Loucy (cell line): ENCODE measurements around the gene CREB3L2.

Experiments used
- H2AFZ ChIP-seq: fragments of 200-600 bp; sonication (generic); 2 replicates; pipeline ENCODE4 v1.6.0; 2016; ENCODE audit warnings: antibody characterized with exemption, mild to moderate bottlenecking, low read length, moderate library complexity
- H3F3A ChIP-seq: fragments of 200-600 bp; 2 replicates; pipeline ENCODE4 v1.6.0; 2016; ENCODE audit warnings: antibody characterized with exemption, low read depth, mild to moderate bottlenecking
- H3K27me3 ChIP-seq: fragments of 200-600 bp; sonication (generic); 2 replicates; pipeline ENCODE4 v1.6.1; 2014; ENCODE audit warnings: low read length, mild to moderate bottlenecking; ENCODE audit not compliant: insufficient read depth, poor library complexity, severe bottlenecking
- H3K36me3 ChIP-seq: fragments of 200-600 bp; sonication (generic); 2 replicates; pipeline ENCODE4 v1.6.1; 2016; ENCODE audit warnings: low read length; ENCODE audit not compliant: insufficient read depth
- H3K4me1 ChIP-seq: fragments of 200-600 bp; sonication (generic); 2 replicates; pipeline ENCODE4 v1.5.1; 2014; ENCODE audit warnings: low read length, mild to moderate bottlenecking; ENCODE audit not compliant: insufficient read depth, poor library complexity, severe bottlenecking
- H3K4me2 ChIP-seq: fragments of 200-600 bp; sonication (generic); 2 replicates; pipeline ENCODE4 v1.6.0; 2014; ENCODE audit warnings: antibody characterized with exemption, low read length, low read depth, mild to moderate bottlenecking; ENCODE audit not compliant: poor library complexity, severe bottlenecking
- H3K4me3 ChIP-seq: fragments of 200-600 bp; sonication (generic); 2 replicates; pipeline ENCODE4 v1.5.1; 2014; ENCODE audit warnings: low read length, mild to moderate bottlenecking, mixed read lengths; ENCODE audit not compliant: poor library complexity, severe bottlenecking
- H3K79me2 ChIP-seq: fragments of 200-600 bp; sonication (generic); 2 replicates; pipeline ENCODE4 v1.6.1; 2014; ENCODE audit warnings: low read length; ENCODE audit not compliant: insufficient read depth
- H3K9ac ChIP-seq: fragments of 200-600 bp; sonication (generic); 2 replicates; pipeline ENCODE4 v1.6.0; 2014; ENCODE audit warnings: mild to moderate bottlenecking, low read depth, low read length, moderate library complexity; ENCODE audit not compliant: poor library complexity, severe bottlenecking
- H3K9me2 ChIP-seq: fragments of 200-600 bp; sonication (generic); replicated peaks from 2 replicates; pipeline ENCODE4 v1.6.1; 2016; ENCODE audit warnings: low read depth, low read length, mixed read lengths
- H3K9me3 ChIP-seq: fragments of 200-600 bp; sonication (generic); 2 replicates; pipeline ENCODE4 v1.6.1; 2014; ENCODE audit warnings: mild to moderate bottlenecking, antibody characterized with exemption, low read length, low read depth; ENCODE audit not compliant: insufficient read depth
- H4K20me1 ChIP-seq: fragments of 200-600 bp; sonication (generic); 2 replicates; pipeline ENCODE4 v1.6.0; 2014; ENCODE audit warnings: antibody characterized with exemption, low read length, mild to moderate bottlenecking; ENCODE audit not compliant: insufficient read depth, poor library complexity, severe bottlenecking
- EZH2phosphoT487 ChIP-seq: fragments of 200-600 bp; IDR thresholded peaks from 2 replicates; pipeline ENCODE4 v1.6.1; 2018; ENCODE audit warnings: antibody characterized with exemption, mild to moderate bottlenecking, moderate library complexity, borderline replicate concordance
- TF ChIP-seq, protein P1 (sequence below): fragments of 200-600 bp; sonication (generic); conservative IDR thresholded peaks from 2 replicates; pipeline ENCODE4 v1.5.1; 2014; ENCODE audit warnings: mild to moderate bottlenecking, antibody characterized with exemption, low read length

The CREB3L2 gene

DNA sequence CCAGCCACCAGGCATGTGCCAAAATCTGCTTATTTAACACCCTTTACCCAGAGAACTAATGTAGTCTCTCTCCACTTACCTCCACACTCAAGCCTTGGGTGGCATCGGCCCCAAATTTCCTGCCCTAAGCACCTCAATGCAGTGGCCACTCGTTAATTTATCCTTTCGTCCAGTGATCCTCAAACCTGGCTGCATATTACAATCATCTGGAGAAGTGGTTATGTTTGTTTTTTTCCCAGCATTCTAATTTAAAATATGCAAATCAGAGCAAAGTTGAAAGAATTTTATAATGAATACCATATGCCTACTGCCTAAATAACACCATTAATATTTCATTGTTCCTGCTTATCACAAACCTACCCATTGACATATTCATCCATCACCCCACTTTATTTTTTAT is 25.7 kb downstream of the CREB3L2 start:
- H3K9me3 ChIP-seq = no peaks in the 10 kb centered on the region
- H3K27me3 ChIP-seq = no peaks in the 10 kb centered on the region
- H3K36me3 ChIP-seq = no peaks in the 10 kb centered on the region
- no peak overlapping the region for H3K4me2 ChIP-seq
- no peak overlapping the region for H3K4me3 ChIP-seq
- no peaks in the 10 kb centered on the region for H3K4me1 ChIP-seq
- H3K9ac ChIP-seq = no peak overlapping the region
- H2AFZ ChIP-seq = no peak overlapping the region
- H3K79me2 ChIP-seq = peaks cover 68% of the 10 kb centered on the region
- no peaks in the 10 kb centered on the region for H3K9me2 ChIP-seq
- H4K20me1 ChIP-seq = no peaks in the 10 kb centered on the region
- no peak for TF ChIP-seq EZH2phosphoT487
- TF ChIP-seq, protein P1, sequence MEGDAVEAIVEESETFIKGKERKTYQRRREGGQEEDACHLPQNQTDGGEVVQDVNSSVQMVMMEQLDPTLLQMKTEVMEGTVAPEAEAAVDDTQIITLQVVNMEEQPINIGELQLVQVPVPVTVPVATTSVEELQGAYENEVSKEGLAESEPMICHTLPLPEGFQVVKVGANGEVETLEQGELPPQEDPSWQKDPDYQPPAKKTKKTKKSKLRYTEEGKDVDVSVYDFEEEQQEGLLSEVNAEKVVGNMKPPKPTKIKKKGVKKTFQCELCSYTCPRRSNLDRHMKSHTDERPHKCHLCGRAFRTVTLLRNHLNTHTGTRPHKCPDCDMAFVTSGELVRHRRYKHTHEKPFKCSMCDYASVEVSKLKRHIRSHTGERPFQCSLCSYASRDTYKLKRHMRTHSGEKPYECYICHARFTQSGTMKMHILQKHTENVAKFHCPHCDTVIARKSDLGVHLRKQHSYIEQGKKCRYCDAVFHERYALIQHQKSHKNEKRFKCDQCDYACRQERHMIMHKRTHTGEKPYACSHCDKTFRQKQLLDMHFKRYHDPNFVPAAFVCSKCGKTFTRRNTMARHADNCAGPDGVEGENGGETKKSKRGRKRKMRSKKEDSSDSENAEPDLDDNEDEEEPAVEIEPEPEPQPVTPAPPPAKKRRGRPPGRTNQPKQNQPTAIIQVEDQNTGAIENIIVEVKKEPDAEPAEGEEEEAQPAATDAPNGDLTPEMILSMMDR = no peak
- H3F3A ChIP-seq = no peaks in the 10 kb centered on the region

DNA sequence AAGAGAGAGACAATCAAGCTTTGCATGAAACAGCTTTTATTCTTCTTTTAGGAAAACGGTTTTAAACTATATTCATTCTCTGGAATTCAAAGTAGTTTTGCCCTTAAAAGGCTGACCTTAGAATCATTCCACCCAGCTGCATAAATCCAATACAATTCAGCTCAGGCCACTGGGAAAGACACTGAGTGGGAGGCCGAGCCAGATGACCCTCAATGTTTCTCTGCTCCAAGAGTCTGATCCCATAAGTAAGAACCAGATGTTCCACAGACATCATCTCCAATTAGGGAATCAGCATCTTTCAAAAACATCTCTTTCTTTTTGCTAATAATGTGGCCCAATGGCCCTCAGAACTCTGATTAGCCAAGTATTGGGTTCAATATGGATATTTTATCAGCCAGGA is 26.1 kb downstream of the CREB3L2 start:
- Histone ChIP-seq H3K4me1 (no peaks in the 10 kb centered on the region), H3F3A (no peaks in the 10 kb centered on the region), H3K9me3 (no peaks in the 10 kb centered on the region), H3K9me2 (no peaks in the 10 kb centered on the region), H3K79me2 (peaks cover 64% of the 10 kb centered on the region), H3K4me3 (no peak overlapping the region), H3K9ac (no peak overlapping the region), H3K36me3 (no peaks in the 10 kb centered on the region), H4K20me1 (no peaks in the 10 kb centered on the region), H3K4me2 (no peak overlapping the region), H3K27me3 (no peaks in the 10 kb centered on the region), H2AFZ (no peak overlapping the region)
- TF ChIP-seq, protein P1 = no peak
- no peak for TF ChIP-seq EZH2phosphoT487

DNA sequence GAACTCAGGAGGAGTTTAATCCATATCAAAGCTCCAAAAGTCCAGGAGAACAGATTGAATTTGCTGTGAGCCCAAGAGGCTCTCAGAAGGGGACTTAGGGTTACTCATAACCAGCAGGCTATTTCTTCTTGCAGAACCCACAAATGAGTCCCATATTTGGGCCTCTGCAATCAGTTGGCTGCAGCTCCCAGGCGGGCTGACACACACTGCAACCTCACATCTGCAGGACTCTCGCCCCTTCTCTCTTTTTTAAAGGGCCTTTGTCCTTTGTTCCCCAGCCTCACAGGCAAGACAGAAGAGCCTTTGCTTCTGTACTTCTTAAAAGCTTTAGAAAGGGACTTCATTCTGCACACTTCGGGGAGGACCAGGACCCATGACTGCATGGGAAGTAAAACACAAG is 26.7 kb downstream of the CREB3L2 start:
- no peaks in the 10 kb centered on the region for H3F3A ChIP-seq
- H3K4me2 ChIP-seq = no peak overlapping the region
- H4K20me1 ChIP-seq = no peaks in the 10 kb centered on the region
- no peak overlapping the region for H2AFZ ChIP-seq
- no peak for TF ChIP-seq EZH2phosphoT487
- TF ChIP-seq, protein P1 = no peak
- H3K9ac ChIP-seq = no peak overlapping the region
- peaks cover 59% of the 10 kb centered on the region; the same call in 1 of the 2 replicates for H3K79me2 ChIP-seq
- H3K4me3 ChIP-seq = no peak overlapping the region
- H3K9me3 ChIP-seq = no peaks in the 10 kb centered on the region
- H3K9me2 ChIP-seq = no peaks in the 10 kb centered on the region
- no peaks in the 10 kb centered on the region for H3K36me3 ChIP-seq
- H3K4me1 ChIP-seq = no peaks in the 10 kb centered on the region
- H3K27me3 ChIP-seq = no peaks in the 10 kb centered on the region
